NCI-H524 (cell line): ENCODE data around the gene PDPN.
A peak's percentile ranks its signal among the peaks of the same experiment; 100 is the strongest.

Experiments
- DNase-seq, 2 experiments: peaks; one replicate each; lab custom pipeline; 2025; lab: John Stamatoyannopoulos, UW

Gene PDPN

GRCh38 chr1:13577846-13578245, 5.8 kb upstream of the PDPN start:
- no peak for DNase-seq

- no peak for DNase-seq
Observed at GRCh38 chr1:13581446-13581845, 2.2 kb upstream of the PDPN start.

GRCh38 chr1:13582713-13583443, 754 bp upstream of the PDPN start:
- no peak for DNase-seq

GRCh38 chr1:13583966-13584791, 547 bp downstream of the PDPN start:
- DNase-seq = peak; percentile 39 to 53

GRCh38 chr1:13584876-13585611, 1.4 kb downstream of the PDPN start:
- no peak for DNase-seq

- DNase-seq = peak in 1 of 2 experiments; percentile 75
Observed at GRCh38 chr1:13585612-13585991, 2.0 kb downstream of the PDPN start.

GRCh38 chr1:13586001-13586400, 2.4 kb downstream of the PDPN start:
- peak in 1 of 2 experiments; percentile 17 for DNase-seq

- DNase-seq = no peak
Observed at GRCh38 chr1:13587256-13588030, 3.8 kb downstream of the PDPN start.

GRCh38 chr1:13588946-13589796, 5.5 kb downstream of the PDPN start:
- DNase-seq = no peak

GRCh38 chr1:13590486-13590885, 6.9 kb downstream of the PDPN start:
- no peak for DNase-seq

GRCh38 chr1:13593511-13594131, 10.0 kb downstream of the PDPN start:
- DNase-seq = no peak

- DNase-seq = no peak
Observed at GRCh38 chr1:13595411-13595810, 11.8 kb downstream of the PDPN start.

- no peak for DNase-seq
Observed at GRCh38 chr1:13597166-13597565, 13.5 kb downstream of the PDPN start.

GRCh38 chr1:13600762-13601453, 17.3 kb downstream of the PDPN start:
- DNase-seq = peak in 1 of 2 experiments; percentile 10

GRCh38 chr1:13604176-13604575, 20.5 kb downstream of the PDPN start:
- DNase-seq = no peak

GRCh38 chr1:13604721-13605120, 21.1 kb downstream of the PDPN start:
- DNase-seq = no peak

GRCh38 chr1:13605159-13605558, 21.5 kb downstream of the PDPN start:
- no peak for DNase-seq

GRCh38 chr1:13607002-13607401, 23.4 kb downstream of the PDPN start:
- no peak for DNase-seq

- no peak for DNase-seq
Observed at GRCh38 chr1:13616234-13616633, 32.6 kb downstream of the PDPN start.

- no peak for DNase-seq
Observed at GRCh38 chr1:13617108-13617507, 33.5 kb downstream of the PDPN start.
